Hepatic stellate cell (primary cell): ENCODE measurements around the gene ATP6AP2.

Experiments used
- DNase-seq: peaks from one replicate; pipeline ENCODE4 v3.0.0; 2011; ENCODE audit warnings: low spot score

ATP6AP2 gene

DNA sequence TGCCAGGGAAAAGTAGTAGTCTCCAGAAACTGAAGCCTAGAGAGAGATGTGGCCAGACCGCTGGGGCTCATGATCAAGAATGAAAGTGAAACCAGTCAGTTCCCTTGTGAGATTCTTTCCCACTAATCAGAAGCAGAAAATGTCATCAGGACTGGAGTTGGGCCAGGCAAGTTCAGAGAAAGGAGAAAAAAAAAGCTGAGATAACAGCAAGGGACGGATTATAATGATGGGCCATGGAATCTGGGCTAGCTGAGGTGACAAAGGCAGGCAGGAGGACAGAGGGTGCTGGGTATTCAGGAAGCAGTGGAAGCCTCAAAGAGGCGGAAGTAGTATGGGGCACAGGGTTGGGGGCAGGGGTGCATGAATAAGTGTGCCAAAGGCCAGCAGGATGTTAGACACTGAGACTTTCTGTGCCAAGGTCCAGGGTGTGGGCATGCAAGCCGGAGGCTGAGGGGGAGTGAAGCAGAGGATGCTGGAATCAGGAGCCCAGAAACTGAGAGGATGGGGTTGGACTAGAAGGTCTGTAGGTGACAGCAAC lies 64.1 kb downstream of the ATP6AP2 start:
- peak; percentile 79 for DNase-seq

DNA sequence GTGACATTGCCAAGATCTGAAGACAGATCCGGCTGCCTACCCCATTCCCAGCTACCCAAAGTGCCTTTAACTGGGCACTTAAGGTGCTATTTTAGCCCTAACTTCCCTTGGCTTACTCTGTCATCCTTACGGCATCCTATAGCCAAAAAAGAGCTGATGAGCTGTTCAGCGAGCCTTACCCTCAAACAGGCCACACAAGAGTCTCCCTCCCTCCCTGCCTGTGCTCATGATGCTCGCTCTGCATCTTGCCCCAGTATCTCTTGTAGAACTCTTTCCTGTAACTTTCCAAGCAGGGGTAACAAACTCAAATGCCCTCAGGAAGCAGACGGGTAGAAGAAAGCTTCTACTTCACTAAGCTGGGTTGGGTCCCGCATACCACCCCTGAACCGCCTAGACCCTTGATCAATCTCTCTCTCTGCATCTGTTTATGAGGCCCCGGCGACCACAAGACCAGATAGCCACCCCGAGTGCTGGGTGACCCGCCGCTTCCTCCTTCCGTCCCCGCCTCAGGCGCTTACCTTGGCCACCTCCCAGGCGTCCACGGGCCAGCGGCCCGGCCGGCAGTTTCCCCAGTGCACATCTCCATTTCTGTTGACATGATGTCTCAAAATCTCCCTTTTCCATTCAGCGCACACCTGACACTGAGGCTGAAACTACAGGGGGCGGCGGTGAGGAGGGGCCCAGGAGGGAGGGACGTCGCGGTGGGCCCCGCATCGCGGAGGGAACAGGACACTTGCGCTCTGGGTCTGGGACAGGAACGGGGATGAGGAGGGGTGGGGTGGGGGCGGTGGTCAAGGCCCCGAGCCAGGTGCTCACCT lies 65.9 kb downstream of the ATP6AP2 start:
- DNase-seq, result peak; percentile 33

- peak; percentile 98 for DNase-seq
These were observed 66.8 kb downstream of the ATP6AP2 start, which contains the start of gene CXorf38 for GRCh38 chrX:40647307-40648197. Gene CXorf38, minus strand, starts transcription at chrX:40647561. Its CDS starts 41 bp downstream, at chrX:40647520.

DNA sequence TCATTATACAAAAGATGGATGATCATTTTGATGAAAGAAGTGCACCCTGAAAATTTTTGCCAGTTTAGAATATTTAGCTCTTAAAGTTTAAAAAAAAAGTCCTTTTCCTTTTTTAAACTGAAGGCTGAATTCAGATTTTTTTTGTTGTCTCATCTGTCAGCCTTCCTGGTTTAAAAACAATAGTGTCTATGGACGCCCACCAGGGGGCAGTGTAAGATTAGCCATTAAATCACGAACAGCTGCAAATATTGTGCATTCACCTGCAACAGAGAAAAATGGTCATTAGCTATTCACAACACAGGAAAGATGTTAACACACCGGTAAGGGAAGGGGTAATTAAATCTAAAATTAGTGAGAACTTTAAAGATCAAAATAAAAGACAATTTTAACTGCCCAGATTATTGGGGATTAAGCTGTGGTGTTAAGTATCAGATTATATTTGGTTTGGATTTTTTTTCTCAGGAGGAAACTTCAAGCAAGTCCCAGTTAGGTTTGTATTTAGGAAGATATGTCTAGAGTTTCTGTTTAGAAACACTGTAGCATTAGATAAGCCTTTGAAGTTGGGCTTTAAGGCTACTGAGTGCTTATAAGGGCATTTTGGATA lies 71.0 kb downstream of the ATP6AP2 start:
- peak; percentile 16 for DNase-seq

DNA sequence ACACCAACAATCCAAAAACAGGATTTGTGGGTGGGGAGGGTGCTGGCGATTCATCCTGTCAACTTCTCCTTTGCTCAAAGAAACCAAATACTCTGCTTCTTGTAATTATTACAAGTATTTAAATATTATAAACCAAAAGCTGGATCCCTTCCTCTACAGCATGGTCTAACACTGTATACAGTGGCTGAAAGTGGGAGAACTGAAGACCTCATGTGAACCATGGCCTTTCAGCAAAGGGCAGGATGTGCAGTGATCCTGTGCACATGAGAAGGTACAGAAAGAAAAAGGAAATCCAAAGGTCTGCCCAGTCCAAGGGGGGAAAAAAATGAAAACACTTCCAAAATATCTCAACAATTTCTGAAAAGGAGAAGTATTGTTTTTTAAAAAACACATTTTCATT lies 71.9 kb downstream of the ATP6AP2 start:
- DNase-seq, result no peak

- no peak for DNase-seq
These were observed 72.8 kb downstream of the ATP6AP2 start for GRCh38 chrX:40653535-40653934.
